Small intestine (tissue), 16 donors: ENCODE results near the gene NDUFB6. TPM values are rescaled to one million over a fixed set of nuclear protein-coding genes. Genes with fewer than 3 reads are reported as not detected.
"Not testable (repeated sequence)": the region's sequence is repeated elsewhere in the genome, so short reads cannot be mapped to it uniquely, and the experiment has no call there.

ENCODE experiments used
- DNase-seq, 2 donors: peaks; one replicate each; pipeline versions ENCODE4 v3.0.0 to v3.0.0-alpha.2; 2013
- FAIRE-seq: peaks from 2 replicates; lab custom pipeline; 2012; peaks lifted over from hg19 to GRCh38; lab: Jason Lieb, UNC
- H3K27ac ChIP-seq, 3 donors: one replicate each; pipeline ENCODE4 v1.5.1; 2013; ENCODE audit warnings: low read length in 2 of 3, mild to moderate bottlenecking in 2 of 3, control low read depth in 1 of 3, inconsistent platforms in 1 of 3, low read depth in 1 of 3, moderate library complexity in 1 of 3
- H3K27me3 ChIP-seq, 3 donors: one replicate each; pipeline ENCODE4 v1.6.1; 2013; ENCODE audit warnings: low read length in 3 of 3, inconsistent platforms in 1 of 3; ENCODE audit not compliant: control insufficient read depth in 3 of 3, insufficient read depth in 3 of 3
- H3K36me3 ChIP-seq, 3 donors: one replicate each; pipeline ENCODE4 v1.6.1; 2013; ENCODE audit warnings: low read length in 3 of 3, inconsistent platforms in 1 of 3, low read depth in 1 of 3, mild to moderate bottlenecking in 1 of 3, moderate library complexity in 1 of 3; ENCODE audit not compliant: control insufficient read depth in 3 of 3, insufficient read depth in 2 of 3
- H3K4me1 ChIP-seq, 3 donors: one replicate each; pipeline ENCODE4 v1.6.1; 2013; ENCODE audit warnings: low read length in 2 of 3, inconsistent platforms in 1 of 3, low read depth in 1 of 3, mild to moderate bottlenecking in 1 of 3, moderate library complexity in 1 of 3; ENCODE audit not compliant: control insufficient read depth in 3 of 3, insufficient read depth in 2 of 3
- H3K4me3 ChIP-seq, 3 donors: one replicate each; pipeline ENCODE4 v1.5.1; 2013; ENCODE audit warnings: low read length in 3 of 3, control low read depth in 1 of 3, inconsistent platforms in 1 of 3, low read depth in 1 of 3, mild to moderate bottlenecking in 1 of 3, moderate library complexity in 1 of 3
- H3K9me3 ChIP-seq, 2 donors: one replicate each; pipeline ENCODE4 v1.6.1; 2013; ENCODE audit warnings: low read depth in 1 of 2, low read length in 1 of 2; ENCODE audit not compliant: control insufficient read depth in 2 of 2, insufficient read depth in 1 of 2
- WGBS, 3 donors: extraction: QIAGEN DNeasy Blood & Tissue Kit; methylation state at CpG; one replicate each; pipeline ENCODE4 v1.1.7; 2013; 5-methylcytosine and 5-hydroxymethylcytosine counted together
- long read RNA-seq, 10 donors: transcript quantifications; one replicate each; lab custom pipeline, GENCODE V29; 2026
- polyA plus RNA-seq, 4 donors: library from polyadenylated mRNA; stranded (reverse) in 3 of 4; unstranded in 1 of 4; fragments of 200-250 nt in 3 of 4; fragments of 120-200 nt in 1 of 4; gene quantifications; one replicate each; pipeline versions ENCODE4 v1.2.1 to v1.2.3, GENCODE V29; 2013
- donor health status: healthy with polysubstance abuse.
- donor health status: control.
- donor health status: control.
- donor health status: Bipolar disorder and iron deficiency.
- donor health status: healthy.

NDUFB6 gene
- 10 to 100 TPM; 46.6 to 78.7 (median 61.9) TPM for polyA plus RNA-seq
- long read RNA-seq, donor 1, transcript NDUFB6-203 (4 exons, 1,366 nt): major isoform, 205 of 227 reads
- long read RNA-seq, donor 1, partial matches to known transcripts: 14 of 227 reads
- long read RNA-seq, donor 1, other reads (novel, unspliced or antisense): 0 of 227 reads
- long read RNA-seq, donor 2, transcript NDUFB6-203 (4 exons, 1,366 nt): major isoform, 49 of 52 reads
- long read RNA-seq, donor 2, partial matches to known transcripts: 0 of 52 reads
- long read RNA-seq, donor 2, other reads (novel, unspliced or antisense): 0 of 52 reads
- long read RNA-seq, donor 3, transcript NDUFB6-203 (4 exons, 1,366 nt): major isoform, 74 of 78 reads
- long read RNA-seq, donor 3, partial matches to known transcripts: 0 of 78 reads
- long read RNA-seq, donor 3, other reads (novel, unspliced or antisense): 0 of 78 reads
- long read RNA-seq, donor 4, partial matches to known transcripts: 0 of 1 reads
- long read RNA-seq, donor 4, other reads (novel, unspliced or antisense): 0 of 1 reads
- long read RNA-seq, donor 5, transcript NDUFB6-203 (4 exons, 1,366 nt): major isoform, 28 of 29 reads
- long read RNA-seq, donor 5, partial matches to known transcripts: 0 of 29 reads
- long read RNA-seq, donor 5, other reads (novel, unspliced or antisense): 0 of 29 reads
- long read RNA-seq, donor 6, transcript NDUFB6-203 (4 exons, 1,366 nt): major isoform, 86 of 87 reads
- long read RNA-seq, donor 6, partial matches to known transcripts: 0 of 87 reads
- long read RNA-seq, donor 6, other reads (novel, unspliced or antisense): 0 of 87 reads
- long read RNA-seq, donor 7, transcript NDUFB6-203 (4 exons, 1,366 nt): major isoform, 287 of 322 reads
- long read RNA-seq, donor 7, transcript NDUFB6-201 (3 exons, 666 nt): minor isoform, 10 of 322 reads
- long read RNA-seq, donor 7, partial matches to known transcripts: 10 of 322 reads
- long read RNA-seq, donor 7, other reads (novel, unspliced or antisense): 12 of 322 reads
- long read RNA-seq, donor 8, transcript NDUFB6-203 (4 exons, 1,366 nt): major isoform, 6 of 6 reads
- long read RNA-seq, donor 8, partial matches to known transcripts: 0 of 6 reads
- long read RNA-seq, donor 8, other reads (novel, unspliced or antisense): 0 of 6 reads
- long read RNA-seq, donor 9, transcript NDUFB6-203 (4 exons, 1,366 nt): major isoform, 35 of 35 reads
- long read RNA-seq, donor 9, partial matches to known transcripts: 0 of 35 reads
- long read RNA-seq, donor 9, other reads (novel, unspliced or antisense): 0 of 35 reads
- long read RNA-seq, donor 10, transcript NDUFB6-203 (4 exons, 1,366 nt): major isoform, 123 of 124 reads
- long read RNA-seq, donor 10, partial matches to known transcripts: 0 of 124 reads
- long read RNA-seq, donor 10, other reads (novel, unspliced or antisense): 0 of 124 reads

GRCh38 chr9:32572900-32573523 is at the start of gene NDUFB6:
TSS of gene NDUFB6 (minus strand) at chr9:32573159. CDS start at chr9:32573060, 99 bp downstream.
- Histone ChIP-seq H3K27ac (peak within 1 kb of the TSS; percentile 78 to 99 (median 96)), H3K27me3 (no peaks in the 10 kb centered on the region), H3K4me1 (peaks cover 0 to 5% (median 0%) of the 10 kb centered on the region in 3 donors), H3K9me3 (no peaks in the 10 kb centered on the region), H3K4me3 (peak within 1 kb of the TSS; percentile 76 to 97 (median 88)), H3K36me3 (peaks cover 0 to 12% (median 0%) of the 10 kb centered on the region in 3 donors)
- WGBS, 3 donors: 0% methylated on average over 36 of the region's 36 CpGs
- no peak for FAIRE-seq
- peak; percentile 96 to 99 for DNase-seq

- H3K36me3 ChIP-seq: no peaks in the 10 kb centered on the region
- 69 to 78% (median 75%) methylated on average over 5 of the region's 5 CpGs for WGBS, 3 donors
- no peak for DNase-seq
- no peaks in the 10 kb centered on the region for H3K9me3 ChIP-seq
- no peaks in the 10 kb centered on the region for H3K27me3 ChIP-seq
- no peak overlapping the region for H3K4me3 ChIP-seq
- no peak overlapping the region for H3K27ac ChIP-seq
- FAIRE-seq: no peak
- H3K4me1 ChIP-seq: no peaks in the 10 kb centered on the region
Observed at GRCh38 chr9:32618261-32618660, 45.3 kb upstream of the NDUFB6 start.

- H3K27me3 ChIP-seq: peaks cover 0 to 2% (median 0%) of the 10 kb centered on the region in 3 donors
Observed at GRCh38 chr9:32606811-32607210, 33.9 kb upstream of the NDUFB6 start.

DNA sequence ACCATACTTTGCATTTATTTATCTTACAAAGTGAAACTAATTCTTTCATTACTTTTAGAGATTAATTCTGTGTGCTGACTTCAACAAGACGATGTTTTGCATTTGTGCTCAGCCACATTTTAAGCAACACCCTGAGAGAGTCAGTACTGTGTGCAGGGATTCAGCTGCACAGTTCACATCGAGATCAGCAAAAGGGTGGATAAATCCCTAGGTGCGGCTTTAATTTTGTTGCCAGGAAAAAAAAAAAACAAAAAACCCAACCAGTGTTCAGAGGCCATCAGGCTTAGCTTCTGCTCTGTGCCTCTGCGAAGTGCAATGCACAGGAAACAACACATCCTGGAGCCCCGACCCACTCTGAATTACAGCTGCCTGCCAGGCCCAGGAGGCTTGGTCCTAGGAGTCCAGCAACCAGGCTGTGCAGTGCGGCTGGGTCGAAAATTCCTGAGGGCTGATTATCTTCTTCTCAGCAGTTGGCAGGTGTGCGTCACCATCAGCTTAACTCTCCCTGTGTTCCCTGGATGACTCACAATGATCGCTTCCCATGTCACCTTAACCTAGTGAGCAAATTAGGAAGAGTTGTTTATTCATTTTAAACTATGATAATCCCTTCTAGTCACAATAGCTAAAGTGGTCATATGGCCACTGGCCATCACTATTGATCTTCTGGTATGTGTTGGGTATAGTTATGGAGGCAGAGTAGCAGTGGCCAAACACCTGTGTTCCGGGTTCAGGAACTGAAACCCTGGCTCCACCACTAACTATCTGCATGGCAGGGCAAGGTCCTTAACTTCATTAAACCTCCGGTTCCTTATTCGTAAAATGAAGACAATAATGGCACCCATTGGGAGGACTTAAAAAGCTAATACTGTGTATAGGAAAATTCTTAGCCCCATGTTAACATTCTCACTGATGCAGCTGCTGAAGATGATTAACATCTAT is 31.2 kb upstream of the NDUFB6 start:
- FAIRE-seq: no peak
- Histone ChIP-seq H3K9me3 (peaks cover 0 to 3% of the 10 kb centered on the region in 2 donors), H3K4me1 (no peaks in the 10 kb centered on the region), H3K36me3 (no peaks in the 10 kb centered on the region), H3K27me3 (peaks cover 0 to 2% (median 0%) of the 10 kb centered on the region in 3 donors), H3K27ac (no peak overlapping the region), H3K4me3 (no peak overlapping the region)
- WGBS, 3 donors: 48 to 64% (median 58%) methylated on average over 12 of the region's 12 CpGs
- DNase-seq: peak in 1 of 2 donors; percentile 33

More at GRCh38 chr9:32606811-32607210, 33.9 kb upstream of the NDUFB6 start:
- no peak overlapping the region for H3K27ac ChIP-seq
- no peaks in the 10 kb centered on the region for H3K36me3 ChIP-seq
- 68 to 83% (median 69%) methylated on average over 2 of the region's 2 CpGs for WGBS, 3 donors
- no peaks in the 10 kb centered on the region for H3K4me1 ChIP-seq
- H3K9me3 ChIP-seq: peaks cover 0 to 3% of the 10 kb centered on the region in 2 donors
- no peak overlapping the region for H3K4me3 ChIP-seq
- FAIRE-seq: no peak
- DNase-seq: no peak

DNA sequence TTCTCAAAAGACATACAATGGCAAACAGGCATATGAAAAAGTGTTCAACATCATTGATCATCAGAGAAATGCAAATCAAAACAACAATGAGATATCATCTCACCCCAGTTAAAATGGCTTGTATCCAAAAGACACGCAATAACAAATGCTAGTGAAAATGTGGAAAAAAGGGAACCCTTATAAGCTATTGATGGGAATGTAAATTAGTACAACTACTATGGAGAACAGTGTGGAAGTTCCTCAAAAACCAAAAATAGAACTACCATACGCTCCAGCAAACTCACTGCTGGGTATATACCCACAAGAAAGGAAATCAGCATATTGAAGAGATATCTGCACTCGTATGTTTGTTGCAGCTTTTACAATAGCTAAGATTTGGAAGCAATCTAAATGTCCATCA is 26.1 kb upstream of the NDUFB6 start:
- not testable (repeated sequence) for H3K4me3 ChIP-seq, H3K27ac ChIP-seq, FAIRE-seq, DNase-seq, H3K9me3 ChIP-seq, H3K4me1 ChIP-seq, H3K27me3 ChIP-seq, H3K36me3 ChIP-seq
- 68 to 80% (median 70%) methylated on average over 3 of the region's 3 CpGs for WGBS, 3 donors

GRCh38 chr9:32596936-32597335 is 24.0 kb upstream of the NDUFB6 start:
- Histone ChIP-seq H3K27ac (no peak overlapping the region), H3K27me3 (no peaks in the 10 kb centered on the region), H3K4me1 (no peaks in the 10 kb centered on the region), H3K9me3 (no peaks in the 10 kb centered on the region), H3K4me3 (no peak overlapping the region), H3K36me3 (no peaks in the 10 kb centered on the region)
- FAIRE-seq: no peak
- no peak for DNase-seq
